ENCODE data around the gene PRDM9. TPM values are rescaled to one million over a fixed set of nuclear protein-coding genes. Genes with fewer than 3 reads are reported as not detected.

Gene PRDM9
- total RNA-seq = not detected

GRCh38 chr5:23507278-23507685 lies at the start of gene PRDM9:
Gene PRDM9 (plus strand): TSS chr5:23507609. CDS start chr5:23509034, 1,425 bp downstream.
- H3K4me3 ChIP-seq = no peak within 1 kb of the TSS
- in situ Hi-C loops (cut with MboI; ENCODE audit: low sequenced_read_pairs in 4 of 4) (no loop called here), intact Hi-C loops (cut with DNase I; ENCODE audit: low total_unique reads) (no loop called here)
- no peaks in the 10 kb centered on the region for H3K9me3 ChIP-seq
- peak in 1 of 2 donors; percentile 40 for DNase-seq
- ATAC-seq = peak in 1 of 2 donors; percentile 53
- TF ChIP-seq POLR2A (IDR thresholded peaks at IDR 0.05) (no peak), CTCF (IDR thresholded peaks at IDR 0.05 in 4 of 5, conservative IDR thresholded peaks at IDR 0.05 in 1 of 5) (no peak)
- H3K27me3 ChIP-seq = no peaks in the 10 kb centered on the region
- H3K27ac ChIP-seq = no peak within 1 kb of the TSS
- no peaks in the 10 kb centered on the region for H3K4me1 ChIP-seq
- H3K36me3 ChIP-seq = no peaks in the 10 kb centered on the region

- H3K27ac ChIP-seq = no peak overlapping the region
- intact Hi-C loops (cut with DNase I; ENCODE audit: low total_unique reads) = no loop called here
- no peak for DNase-seq
- no peaks in the 10 kb centered on the region for H3K27me3 ChIP-seq
- no peak overlapping the region for H3K4me3 ChIP-seq
- no peaks in the 10 kb centered on the region for H3K9me3 ChIP-seq
- in situ Hi-C loops (cut with MboI; ENCODE audit: low sequenced_read_pairs in 4 of 4) = no loop called here
- no peak for ATAC-seq
- TF ChIP-seq POLR2A (IDR thresholded peaks at IDR 0.05) (no peak), CTCF (IDR thresholded peaks at IDR 0.05 in 4 of 5, conservative IDR thresholded peaks at IDR 0.05 in 1 of 5) (no peak)
- no peaks in the 10 kb centered on the region for H3K36me3 ChIP-seq
- no peaks in the 10 kb centered on the region for H3K4me1 ChIP-seq
These were observed 49.6 kb upstream of the PRDM9 start for GRCh38 chr5:23457780-23458179.

DNA sequence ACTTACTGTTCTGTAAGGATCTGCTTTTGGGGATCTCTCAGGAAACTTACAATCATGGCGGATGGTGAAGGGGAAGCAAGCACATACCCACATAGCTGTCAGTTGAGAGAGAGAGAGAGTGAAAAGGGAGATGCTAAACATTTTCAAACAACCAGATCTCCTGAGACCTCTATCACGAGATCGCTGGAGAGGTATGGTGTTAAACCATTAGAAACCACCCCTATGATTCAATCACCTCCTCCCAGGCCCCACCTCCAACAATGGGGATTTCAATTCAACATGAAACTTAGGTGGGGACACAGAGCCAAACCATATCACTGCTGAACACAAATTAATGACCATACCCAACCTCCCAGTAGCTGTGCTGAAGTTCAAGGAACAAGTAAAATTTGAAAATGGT lies 48.2 kb upstream of the PRDM9 start:
- H3K4me1 ChIP-seq = no peaks in the 10 kb centered on the region
- no peaks in the 10 kb centered on the region for H3K27me3 ChIP-seq
- DNase-seq (no peak), ATAC-seq (no peak)
- H3K27ac ChIP-seq = no peak overlapping the region
- no peaks in the 10 kb centered on the region for H3K36me3 ChIP-seq
- H3K9me3 ChIP-seq = no peaks in the 10 kb centered on the region
- H3K4me3 ChIP-seq = no peak overlapping the region
- in situ Hi-C loops (cut with MboI; ENCODE audit: low sequenced_read_pairs in 4 of 4) = no loop called here
- intact Hi-C loops (cut with DNase I; ENCODE audit: low total_unique reads) = no loop called here
- TF ChIP-seq POLR2A (IDR thresholded peaks at IDR 0.05) = no peak

- ATAC-seq (no peak), DNase-seq (no peak)
- H3K9me3 ChIP-seq = no peaks in the 10 kb centered on the region
- no peaks in the 10 kb centered on the region for H3K36me3 ChIP-seq
- H3K27ac ChIP-seq = no peak overlapping the region
- no peak overlapping the region for H3K4me3 ChIP-seq
- TF ChIP-seq CTCF (IDR thresholded peaks at IDR 0.05 in 4 of 5, conservative IDR thresholded peaks at IDR 0.05 in 1 of 5) = no peak
- no peak for TF ChIP-seq POLR2A (IDR thresholded peaks at IDR 0.05)
- no peaks in the 10 kb centered on the region for H3K4me1 ChIP-seq
- in situ Hi-C loops (cut with MboI; ENCODE audit: low sequenced_read_pairs in 4 of 4) = no loop called here
- H3K27me3 ChIP-seq = no peaks in the 10 kb centered on the region
- intact Hi-C loops (cut with DNase I; ENCODE audit: low total_unique reads) = no loop called here
These were observed 45.8 kb upstream of the PRDM9 start for GRCh38 chr5:23461576-23461975.

DNA sequence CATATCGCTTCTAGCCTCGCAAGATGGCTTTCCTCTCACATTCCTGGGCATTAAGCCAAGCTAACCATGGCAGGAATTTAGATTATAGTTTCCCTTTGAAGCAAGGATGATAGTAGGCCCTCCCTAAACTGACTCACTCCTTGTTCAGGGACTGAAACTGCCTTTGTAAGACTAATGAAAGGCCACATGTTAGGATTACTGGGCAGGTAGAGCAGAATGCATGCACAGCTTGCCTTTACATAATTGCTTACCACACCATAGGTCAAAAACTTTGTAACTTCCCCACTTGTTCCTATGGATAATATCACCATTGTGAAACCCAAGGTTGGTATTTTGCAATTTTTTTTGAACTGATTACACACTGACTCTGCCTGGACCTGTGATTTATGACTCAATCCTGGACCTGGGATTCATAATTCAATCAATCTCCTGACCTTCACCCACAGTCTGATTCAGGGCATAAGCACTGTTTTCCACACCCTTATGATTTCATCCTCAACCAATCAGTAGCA lies 41.0 kb upstream of the PRDM9 start:
- no peak for TF ChIP-seq CTCF (IDR thresholded peaks at IDR 0.05 in 4 of 5, conservative IDR thresholded peaks at IDR 0.05 in 1 of 5)
- TF ChIP-seq POLR2A (IDR thresholded peaks at IDR 0.05) = no peak
- Histone ChIP-seq H3K27ac (no peak overlapping the region), H3K36me3 (no peaks in the 10 kb centered on the region), H3K27me3 (no peaks in the 10 kb centered on the region), H3K9me3 (no peaks in the 10 kb centered on the region), H3K4me1 (no peaks in the 10 kb centered on the region), H3K4me3 (no peak overlapping the region)
- in situ Hi-C loops (cut with MboI; ENCODE audit: low sequenced_read_pairs in 4 of 4) (no loop called here), intact Hi-C loops (cut with DNase I; ENCODE audit: low total_unique reads) (no loop called here)
- ATAC-seq (no peak), DNase-seq (no peak)

Data from gastrocnemius medialis (tissue), 4 donors.